Testis (tissue), 3 donors: Measurements from ENCODE around the gene JAML. TPM values are rescaled to one million over a fixed set of nuclear protein-coding genes. Genes with fewer than 3 reads are reported as not detected.

Source experiments
- DNase-seq: peaks from one replicate; pipeline ENCODE4 v3.0.0-alpha.2; 2019
- H3K27ac ChIP-seq, 2 donors: fragments of 200-600 bp; sonication (generic); one replicate each; pipeline ENCODE4 v1.5.1; 2019
- H3K27me3 ChIP-seq: fragments of 200-600 bp; sonication (generic); one replicate; pipeline ENCODE4 v1.5.1; 2019
- H3K36me3 ChIP-seq: fragments of 200-600 bp; sonication (generic); one replicate; pipeline ENCODE4 v1.5.1; 2017; ENCODE audit warnings: low read depth; ENCODE audit errors: missing control alignments
- H3K4me1 ChIP-seq: fragments of 200-600 bp; sonication (generic); one replicate; pipeline ENCODE4 v1.5.1; 2019
- H3K4me3 ChIP-seq, 2 donors: fragments of 200-600 bp; sonication (generic); one replicate each; pipeline ENCODE4 v1.5.1; 2017 to 2019
- H3K9me3 ChIP-seq: fragments of 200-600 bp; sonication (generic); one replicate; pipeline ENCODE4 v1.5.1; 2017
- CTCF ChIP-seq, 3 experiments: fragments of 450-650 bp in 2 of 3; fragments of 200-600 bp in 1 of 3; sonication (generic) in 1 of 3; IDR thresholded peaks; one replicate each; pipeline ENCODE4 v1.5.1; 2016 to 2019; ENCODE audit warnings: antibody characterized with exemption in 3 of 3, mild to moderate bottlenecking in 2 of 3, moderate library complexity in 1 of 3
- POLR2A ChIP-seq: fragments of 450-650 bp; IDR thresholded peaks from one replicate; pipeline ENCODE4 v1.6.1; 2017; ENCODE audit warnings: antibody characterized with exemption, mild to moderate bottlenecking, moderate library complexity
- WGBS, 2 donors: methylation state at CpG; one replicate each; pipeline ENCODE4 v1.1.5; 2018; 5-methylcytosine and 5-hydroxymethylcytosine counted together
- intact Hi-C: fragments of 100-400 bp; cut with DNase I; formaldehyde crosslinking; loops from one replicate; pipeline ENCODE4 v1.15.1; 2023; ENCODE audit warnings: low total_unique reads
- polyA plus RNA-seq: library from polyadenylated mRNA; stranded (reverse); fragments of 350-450 nt; fragmentation: Illumina TruSeq; extraction: RNeasy Lipid Tissue Mini Kit (QIAGEN cat#74804); gene quantifications from one replicate; pipeline ENCODE4 v1.2.3, GENCODE V29; 2014; ENCODE audit warnings: low read depth, low replicate concordance; ENCODE audit not compliant: insufficient read depth
- total RNA-seq, 2 donors: library from RNA; depleted of rRNA; stranded (reverse); fragments of >200 nt; gene quantifications; one replicate each; pipeline ENCODE4 v1.2.3, GENCODE V29; 2016

Gene JAML
- total and polyA plus RNA-seq, 3 donors from 2014 or later = 1.9 to 9.7 (median 3.5) TPM

- Histone ChIP-seq H3K4me1 (no peaks in the 10 kb centered on the region), H3K27me3 (no peaks in the 10 kb centered on the region), H3K27ac (no peak overlapping the region), H3K36me3 (no peaks in the 10 kb centered on the region), H3K4me3 (no peak overlapping the region), H3K9me3 (no peaks in the 10 kb centered on the region)
- DNase-seq = no peak
- WGBS, 2 donors = 87% methylated on average over 7 of the region's 7 CpGs
- intact Hi-C loops = loop anchor here (10.0 kb wide), 1 partner anchor 142 kb away; the partner anchor contains the start of genes CD3D and CD3G
- TF ChIP-seq POLR2A (no peak), CTCF (IDR thresholded peaks at IDR 0.05) (no peak)
Observed at GRCh38 chr11:118202599-118203422, 22.0 kb downstream of the JAML start.

GRCh38 chr11:118201966-118202365 is 22.8 kb downstream of the JAML start:
- intact Hi-C loops = loop anchor here (10.0 kb wide), 1 partner anchor 143 kb away; the partner anchor contains the start of genes CD3D and CD3G
- H3K27ac ChIP-seq = no peak overlapping the region
- H3K36me3 ChIP-seq = no peaks in the 10 kb centered on the region

GRCh38 chr11:118200901-118201680 is 23.7 kb downstream of the JAML start:
- Histone ChIP-seq H3K36me3 (no peaks in the 10 kb centered on the region), H3K27me3 (no peaks in the 10 kb centered on the region), H3K27ac (no peak overlapping the region), H3K9me3 (no peaks in the 10 kb centered on the region), H3K4me1 (no peaks in the 10 kb centered on the region), H3K4me3 (no peak overlapping the region)
- 91 to 94% methylated on average over 9 of the region's 9 CpGs for WGBS, 2 donors
- intact Hi-C loops = loop anchor here (10.0 kb wide), 1 partner anchor 144 kb away; the partner anchor contains the start of genes CD3D and CD3G
- TF ChIP-seq POLR2A (no peak), CTCF (IDR thresholded peaks at IDR 0.05) (no peak)
- no peak for DNase-seq

More at GRCh38 chr11:118201966-118202365, 22.8 kb downstream of the JAML start:
- Histone ChIP-seq H3K4me1 (no peaks in the 10 kb centered on the region), H3K4me3 (no peak overlapping the region), H3K9me3 (no peaks in the 10 kb centered on the region), H3K27me3 (no peaks in the 10 kb centered on the region)
- 89 to 94% methylated on average over 2 of the region's 2 CpGs for WGBS, 2 donors
- TF ChIP-seq CTCF (IDR thresholded peaks at IDR 0.05) (no peak), POLR2A (no peak)
- DNase-seq = no peak

GRCh38 chr11:118200497-118200896 is 24.3 kb downstream of the JAML start:
- Histone ChIP-seq H3K27me3 (no peaks in the 10 kb centered on the region), H3K36me3 (no peaks in the 10 kb centered on the region), H3K27ac (no peak overlapping the region), H3K4me1 (peaks cover under 1% of the 10 kb centered on the region), H3K9me3 (no peaks in the 10 kb centered on the region), H3K4me3 (no peak overlapping the region)
- no peak for DNase-seq
- 87 to 90% methylated on average over 5 of the region's 5 CpGs for WGBS, 2 donors
- intact Hi-C loops = loop anchor here (10.0 kb wide), 1 partner anchor 144 kb away; the partner anchor contains the start of genes CD3D and CD3G
- TF ChIP-seq POLR2A (no peak), CTCF (IDR thresholded peaks at IDR 0.05) (no peak)
